Mesothelial cell of epicardium (in vitro differentiated cells): Measurements from ENCODE around the gene GCH1. TPM values are rescaled to one million over a fixed set of nuclear protein-coding genes. Genes with fewer than 3 reads are reported as not detected.

Experiments
- DNase-seq, 2 experiments: peaks; one replicate each; pipeline ENCODE4 v3.0.0; 2021; ENCODE audit warnings: low spot score in 2 of 2; ENCODE audit not compliant: unreplicated experiment in 2 of 2
- H3K27ac Mint-ChIP-seq: 2 replicates; pipeline ENCODE4 v1.8.0; 2021; ENCODE audit warnings: mixed read lengths
- H3K27me3 Mint-ChIP-seq: 2 replicates; pipeline ENCODE4 v1.8.0; 2021; ENCODE audit warnings: low read depth, mixed read lengths
- H3K36me3 Mint-ChIP-seq: 2 replicates; pipeline ENCODE4 v1.8.0; 2021; ENCODE audit warnings: mixed read lengths
- H3K4me1 Mint-ChIP-seq: 2 replicates; pipeline ENCODE4 v1.8.0; 2021; ENCODE audit warnings: mixed read lengths
- H3K4me3 Mint-ChIP-seq: 2 replicates; pipeline ENCODE4 v1.8.0; 2021; ENCODE audit warnings: mild to moderate bottlenecking, moderate library complexity, mixed read lengths
- H3K9me3 Mint-ChIP-seq: 2 replicates; pipeline ENCODE4 v1.8.0; 2021; ENCODE audit warnings: mixed read lengths
- microRNA-seq: library from miRNA; unstranded; fragments of <30 nt; microRNA quantifications from one replicate; pipeline ENCODE4 v1.2.0, GENCODE V29; 2021; ENCODE audit warnings: inconsistent platforms, mixed read lengths
- total RNA-seq: library from RNA; stranded (reverse); gene quantifications from 3 replicates; pipeline ENCODE4 v1.2.1, GENCODE V29; 2021
- TF ChIP-seq, protein P1 (sequence below): fragments of 200-600 bp; sonication (generic); IDR thresholded peaks from one replicate; pipeline ENCODE4 v1.5.0; 2021; ENCODE audit warnings: antibody characterized with exemption; ENCODE audit not compliant: unreplicated experiment

GCH1 gene
- total RNA-seq, 1 donor from 2014 or later = 3.6 TPM

DNA sequence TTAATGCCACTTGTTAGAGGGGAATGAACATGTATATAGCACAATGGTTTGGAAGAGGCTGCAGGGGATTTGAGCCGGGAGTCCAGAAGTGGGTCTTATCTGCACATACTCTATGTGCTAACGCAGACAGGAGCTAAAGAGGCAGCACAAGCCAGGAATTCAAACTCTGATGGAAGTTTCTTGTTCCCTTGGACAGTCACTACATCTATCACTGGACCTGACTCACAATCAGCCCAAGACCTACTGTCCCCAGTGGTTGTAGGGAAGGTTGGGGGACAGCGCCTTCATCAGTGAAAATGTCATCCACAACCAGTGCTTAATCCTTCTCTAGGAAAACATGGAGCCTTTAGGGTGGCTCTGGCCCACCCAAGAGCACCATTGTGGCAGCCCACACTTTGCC lies 107.8 kb downstream of the GCH1 start:
- Mint-ChIP-seq H3K36me3 (peaks cover 3% of the 10 kb centered on the region), H3K4me1 (no peaks in the 10 kb centered on the region), H3K27me3 (peaks cover under 1% of the 10 kb centered on the region), H3K4me3 (no peak overlapping the region), H3K9me3 (peaks cover 6% of the 10 kb centered on the region), H3K27ac (no peak overlapping the region)
- DNase-seq = no peak
- TF ChIP-seq, protein P1, sequence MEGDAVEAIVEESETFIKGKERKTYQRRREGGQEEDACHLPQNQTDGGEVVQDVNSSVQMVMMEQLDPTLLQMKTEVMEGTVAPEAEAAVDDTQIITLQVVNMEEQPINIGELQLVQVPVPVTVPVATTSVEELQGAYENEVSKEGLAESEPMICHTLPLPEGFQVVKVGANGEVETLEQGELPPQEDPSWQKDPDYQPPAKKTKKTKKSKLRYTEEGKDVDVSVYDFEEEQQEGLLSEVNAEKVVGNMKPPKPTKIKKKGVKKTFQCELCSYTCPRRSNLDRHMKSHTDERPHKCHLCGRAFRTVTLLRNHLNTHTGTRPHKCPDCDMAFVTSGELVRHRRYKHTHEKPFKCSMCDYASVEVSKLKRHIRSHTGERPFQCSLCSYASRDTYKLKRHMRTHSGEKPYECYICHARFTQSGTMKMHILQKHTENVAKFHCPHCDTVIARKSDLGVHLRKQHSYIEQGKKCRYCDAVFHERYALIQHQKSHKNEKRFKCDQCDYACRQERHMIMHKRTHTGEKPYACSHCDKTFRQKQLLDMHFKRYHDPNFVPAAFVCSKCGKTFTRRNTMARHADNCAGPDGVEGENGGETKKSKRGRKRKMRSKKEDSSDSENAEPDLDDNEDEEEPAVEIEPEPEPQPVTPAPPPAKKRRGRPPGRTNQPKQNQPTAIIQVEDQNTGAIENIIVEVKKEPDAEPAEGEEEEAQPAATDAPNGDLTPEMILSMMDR = no peak

DNA sequence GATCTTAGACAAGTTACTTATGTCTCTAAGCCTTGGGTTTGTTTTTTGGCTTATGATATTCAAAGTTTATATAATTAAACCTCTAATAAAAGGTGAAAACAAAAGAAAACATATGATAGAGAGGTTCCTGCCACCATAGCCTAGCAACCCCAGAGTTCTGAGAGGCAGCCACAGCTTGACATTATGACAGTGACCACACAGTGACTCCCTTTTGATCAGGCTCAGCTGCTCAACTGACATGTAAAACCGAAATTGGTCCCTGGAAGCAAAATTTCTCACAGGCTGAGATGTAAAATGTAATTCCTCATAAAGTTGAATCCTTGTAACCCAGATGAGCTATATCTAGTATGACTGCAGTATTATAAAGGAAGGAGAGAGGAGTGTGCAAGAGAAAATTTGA lies 108.5 kb downstream of the GCH1 start:
- DNase-seq = no peak
- H3K4me3 Mint-ChIP-seq = no peak overlapping the region
- no peaks in the 10 kb centered on the region for H3K4me1 Mint-ChIP-seq
- H3K9me3 Mint-ChIP-seq = peaks cover 6% of the 10 kb centered on the region
- H3K27me3 Mint-ChIP-seq = no peaks in the 10 kb centered on the region
- TF ChIP-seq, protein P1 = no peak
- H3K36me3 Mint-ChIP-seq = peaks cover 5% of the 10 kb centered on the region
- no peak overlapping the region for H3K27ac Mint-ChIP-seq

DNA sequence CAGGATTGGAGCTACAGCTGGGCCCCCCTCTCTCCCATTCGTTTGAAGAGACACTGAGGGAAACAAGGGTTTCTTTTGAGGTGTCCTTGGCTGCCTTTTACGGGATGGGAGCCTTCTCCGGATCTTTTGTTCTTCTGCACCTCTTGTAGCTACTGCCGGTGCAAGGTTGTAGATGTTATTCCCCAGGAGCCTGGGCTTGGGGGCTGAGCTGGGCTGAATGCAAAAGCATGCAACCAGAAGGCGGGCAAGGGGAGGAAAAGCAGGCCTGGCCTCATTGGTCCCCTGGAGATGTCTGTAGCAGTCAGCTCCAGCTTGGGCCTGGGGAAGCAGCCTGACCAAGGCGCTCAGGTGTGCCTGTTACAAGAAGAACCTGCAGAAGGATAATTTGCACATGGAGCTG lies 110.3 kb downstream of the GCH1 start:
- no peaks in the 10 kb centered on the region for H3K27me3 Mint-ChIP-seq
- TF ChIP-seq, protein P1 = no peak
- H3K9me3 Mint-ChIP-seq = peaks cover 6% of the 10 kb centered on the region
- H3K36me3 Mint-ChIP-seq = peaks cover 13% of the 10 kb centered on the region
- no peak overlapping the region for H3K27ac Mint-ChIP-seq
- no peak for DNase-seq
- H3K4me1 Mint-ChIP-seq = no peaks in the 10 kb centered on the region
- H3K4me3 Mint-ChIP-seq = no peak overlapping the region

Small RNAs within 50 kb of the gene (microRNA-seq; reads per million reads assigned to microRNA genes)
- gene MIR4308 = not detected

Other genes starting within 250 kb of the GCH1 start
- 15.5 to 16.9 TPM (median 16.1 TPM) in 3 replicates for gene WDHD1, start 124.3 kb upstream of the GCH1 start, total RNA-seq
- gene SOCS4, start 124.4 kb upstream of the GCH1 start, total RNA-seq = 20.6 to 22.1 TPM (median 21.6 TPM) in 3 replicates
- 116 to 120 TPM (median 119 TPM) in 3 replicates for gene MAPK1IP1L, start 148.8 kb upstream of the GCH1 start, total RNA-seq
- 17.1 to 19.4 TPM (median 19.2 TPM) in 3 replicates for gene LGALS3, start 226.4 kb upstream of the GCH1 start, total RNA-seq